ENCODE results near the gene IRAK4. TPM values are rescaled to one million over a fixed set of nuclear protein-coding genes. Genes with fewer than 3 reads are reported as not detected.

The IRAK4 gene
- polyA plus RNA-seq, 2 of the 4 experiments (the other 2 are of a cell fraction), result 7.1 to 18.4 TPM

GRCh38 chr12:43740511-43741100 lies 18.1 kb upstream of the IRAK4 start:
- DNase-seq (ENCODE audit: low read depth in 1 of 2, low spot score in 1 of 2) (no peak), ATAC-seq (no peak), FAIRE-seq (no peak)
- no peak overlapping the region for H3K4me3 ChIP-seq
- no peaks in the 10 kb centered on the region for H3K9me3 ChIP-seq
- TF ChIP-seq CEBPB (IDR thresholded peaks at IDR 0.05), result no peak
- no peak for TF ChIP-seq MYC (IDR thresholded peaks at IDR 0.05; ENCODE audit: borderline replicate concordance, low read length)
- TF ChIP-seq CBX2 (IDR thresholded peaks at IDR 0.05; ENCODE audit: borderline replicate concordance, low read depth), result no peak
- no peak for TF ChIP-seq TP53 (CRISPR knock-in tag; IDR thresholded peaks at IDR 0.05)
- TF ChIP-seq SMC3 (IDR thresholded peaks at IDR 0.05), result no peak
- no peak for TF ChIP-seq ZSCAN20 (CRISPR knock-in tag; IDR thresholded peaks at IDR 0.05)
- no peak for TF ChIP-seq POLR2A (IDR thresholded peaks at IDR 0.05; ENCODE audit: low read length)
- TF ChIP-seq, protein P1, sequence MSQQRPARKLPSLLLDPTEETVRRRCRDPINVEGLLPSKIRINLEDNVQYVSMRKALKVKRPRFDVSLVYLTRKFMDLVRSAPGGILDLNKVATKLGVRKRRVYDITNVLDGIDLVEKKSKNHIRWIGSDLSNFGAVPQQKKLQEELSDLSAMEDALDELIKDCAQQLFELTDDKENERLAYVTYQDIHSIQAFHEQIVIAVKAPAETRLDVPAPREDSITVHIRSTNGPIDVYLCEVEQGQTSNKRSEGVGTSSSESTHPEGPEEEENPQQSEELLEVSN (IDR thresholded peaks at IDR 0.05; ENCODE audit: borderline replicate concordance, low read depth), result no peak
- TF ChIP-seq NR3C1 (IDR thresholded peaks at IDR 0.05), result no peak
- TF ChIP-seq JUN (IDR thresholded peaks at IDR 0.05), result no peak
- TF ChIP-seq HES2 (IDR thresholded peaks at IDR 0.05), result no peak
- no peak for TF ChIP-seq CHD2 (IDR thresholded peaks at IDR 0.05; ENCODE audit: low read length, partially characterized antibody)
- no peak for TF ChIP-seq RARB (CRISPR knock-in tag; IDR thresholded peaks at IDR 0.05)
- CTCF ChIA-PET, result no interaction called here
- H3K4me1 ChIP-seq, result no peaks in the 10 kb centered on the region
- H3K4me2 ChIP-seq, result no peak overlapping the region
- 78% methylated on average over 3 of the region's 3 CpGs for WGBS (ENCODE audit: missing lambda C conversion rate)
- H3K27ac ChIP-seq, result no peak overlapping the region
- POLR2A ChIA-PET, result no interaction called here

- H3K9me3 ChIP-seq, result no peaks in the 10 kb centered on the region
- POLR2A ChIA-PET, result no interaction called here
- no peak for DNase-seq (ENCODE audit: low read depth in 1 of 2, low spot score in 1 of 2)
- no peak for FAIRE-seq
- no peaks in the 10 kb centered on the region for H3K4me1 ChIP-seq
- CTCF ChIA-PET, result no interaction called here
- no peak overlapping the region for H3K4me3 ChIP-seq
- no peak overlapping the region for H3K4me2 ChIP-seq
- no peak for ATAC-seq
- H3K27ac ChIP-seq, result no peak overlapping the region
- TF ChIP-seq HOXA7 (CRISPR knock-in tag; IDR thresholded peaks at IDR 0.05), result no peak
- TF ChIP-seq JUNB (IDR thresholded peaks at IDR 0.05), result no peak
- no peak for TF ChIP-seq POLR2AphosphoS2 (conservative IDR thresholded peaks at IDR 0.05; ENCODE audit: low read length)
- TF ChIP-seq JUN (IDR thresholded peaks at IDR 0.05), result no peak
- no peak for TF ChIP-seq ZC3H11A (IDR thresholded peaks at IDR 0.05)
These were observed 16.6 kb upstream of the IRAK4 start for GRCh38 chr12:43742106-43742505.

GRCh38 chr12:43744826-43745225 lies 13.9 kb upstream of the IRAK4 start:
- H3K4me1 ChIP-seq, result no peaks in the 10 kb centered on the region
- ATAC-seq (no peak), FAIRE-seq (no peak), DNase-seq (ENCODE audit: low read depth in 1 of 2, low spot score in 1 of 2) (no peak)
- no peak for TF ChIP-seq MAFK (IDR thresholded peaks at IDR 0.05; ENCODE audit: partially characterized antibody)
- no peak for TF ChIP-seq KDM1A (IDR thresholded peaks at IDR 0.05; ENCODE audit: low read depth)
- no peak for TF ChIP-seq PHF8 (IDR thresholded peaks at IDR 0.05; ENCODE audit: borderline replicate concordance, low read depth)
- no peak for TF ChIP-seq ESRRA (IDR thresholded peaks at IDR 0.05; ENCODE audit: borderline replicate concordance, low read length)
- TF ChIP-seq CEBPB (IDR thresholded peaks at IDR 0.05), result no peak
- TF ChIP-seq, protein P2, sequence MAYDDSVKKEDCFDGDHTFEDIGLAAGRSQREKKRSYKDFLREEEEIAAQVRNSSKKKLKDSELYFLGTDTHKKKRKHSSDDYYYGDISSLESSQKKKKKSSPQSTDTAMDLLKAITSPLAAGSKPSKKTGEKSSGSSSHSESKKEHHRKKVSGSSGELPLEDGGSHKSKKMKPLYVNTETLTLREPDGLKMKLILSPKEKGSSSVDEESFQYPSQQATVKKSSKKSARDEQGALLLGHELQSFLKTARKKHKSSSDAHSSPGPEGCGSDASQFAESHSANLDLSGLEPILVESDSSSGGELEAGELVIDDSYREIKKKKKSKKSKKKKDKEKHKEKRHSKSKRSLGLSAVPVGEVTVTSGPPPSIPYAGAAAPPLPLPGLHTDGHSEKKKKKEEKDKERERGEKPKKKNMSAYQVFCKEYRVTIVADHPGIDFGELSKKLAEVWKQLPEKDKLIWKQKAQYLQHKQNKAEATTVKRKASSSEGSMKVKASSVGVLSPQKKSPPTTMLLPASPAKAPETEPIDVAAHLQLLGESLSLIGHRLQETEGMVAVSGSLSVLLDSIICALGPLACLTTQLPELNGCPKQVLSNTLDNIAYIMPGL (CRISPR knock-in tag; IDR thresholded peaks at IDR 0.05; ENCODE audit: borderline replicate concordance), result no peak
- no peak for TF ChIP-seq HOXB13 (CRISPR knock-in tag; IDR thresholded peaks at IDR 0.05; ENCODE audit: low read depth)
- no peak for TF ChIP-seq RFX5 (IDR thresholded peaks at IDR 0.05)
- TF ChIP-seq HDAC2 (IDR thresholded peaks at IDR 0.05), result no peak
- TF ChIP-seq MAZ (IDR thresholded peaks at IDR 0.05; ENCODE audit: borderline replicate concordance, low read depth, low read length), result no peak
- no peak for TF ChIP-seq TP53 (CRISPR knock-in tag; IDR thresholded peaks at IDR 0.05)
- TF ChIP-seq CHD2 (IDR thresholded peaks at IDR 0.05; ENCODE audit: low read length, partially characterized antibody), result no peak
- no peak for TF ChIP-seq NFE2L2 (conservative IDR thresholded peaks at IDR 0.05; ENCODE audit: low read length)
- TF ChIP-seq FOSB (CRISPR knock-in tag; IDR thresholded peaks at IDR 0.05), result no peak
- H3K27ac ChIP-seq, result no peak overlapping the region
- ChIA-PET CTCF (no interaction called here), POLR2A (no interaction called here)
- no peak overlapping the region for H3K4me2 ChIP-seq
- H3K4me3 ChIP-seq, result no peak overlapping the region
- H3K9me3 ChIP-seq, result no peaks in the 10 kb centered on the region

Measured in A549 (cell line).